Fibroblast of the aortic adventitia (primary cell): Measurements from ENCODE around the gene MSANTD1. TPM values are rescaled to one million over a fixed set of nuclear protein-coding genes. Genes with fewer than 3 reads are reported as not detected.

Source experiments
- DNase-seq: peaks from one replicate; pipeline ENCODE4 v3.0.0-alpha.2; 2010; ENCODE audit warnings: low read depth
- H3K4me3 ChIP-seq: 2 replicates; pipeline ENCODE4 v1.5.1; 2011; ENCODE audit warnings: low read depth, mild to moderate bottlenecking, control low read depth, low read length, moderate library complexity
- CTCF ChIP-seq: IDR thresholded peaks from 2 replicates; pipeline ENCODE4 v1.5.1; 2011; ENCODE audit warnings: mild to moderate bottlenecking, low read length, control low read depth, inconsistent platforms; ENCODE audit not compliant: insufficient read depth
- total RNA-seq: library from RNA; depleted of rRNA; stranded (reverse); fragments of >200 nt; gene quantifications from 2 replicates; pipeline ENCODE4 v1.2.3, GENCODE V29; 2012; ENCODE audit warnings: low replicate concordance

The MSANTD1 gene
- total RNA-seq, 1 donor: 0.63 TPM

GRCh38 chr4:3215733-3216132 is 33.2 kb upstream of the MSANTD1 start:
- DNase-seq: no peak
- TF ChIP-seq CTCF: no peak
- no peak overlapping the region for H3K4me3 ChIP-seq

GRCh38 chr4:3217266-3217665 is 31.7 kb upstream of the MSANTD1 start:
- no peak overlapping the region for H3K4me3 ChIP-seq
- no peak for TF ChIP-seq CTCF
- no peak for DNase-seq

GRCh38 chr4:3217771-3218170 is 31.2 kb upstream of the MSANTD1 start:
- TF ChIP-seq CTCF: no peak
- DNase-seq: no peak
- H3K4me3 ChIP-seq: no peak overlapping the region

GRCh38 chr4:3218824-3219760 is 29.9 kb upstream of the MSANTD1 start:
- H3K4me3 ChIP-seq: no peak overlapping the region
- DNase-seq: no peak
- no peak for TF ChIP-seq CTCF

GRCh38 chr4:3219761-3220475 is 29.0 kb upstream of the MSANTD1 start:
- no peak for DNase-seq
- no peak overlapping the region for H3K4me3 ChIP-seq
- no peak for TF ChIP-seq CTCF

GRCh38 chr4:3220476-3221183 is 28.3 kb upstream of the MSANTD1 start:
- TF ChIP-seq CTCF: no peak
- DNase-seq: no peak

More at GRCh38 chr4:3220476-3221183, 28.3 kb upstream of the MSANTD1 start:
- no peak overlapping the region for H3K4me3 ChIP-seq
